GM18907 (cell line): ENCODE measurements around the gene ARG2.
A peak's percentile ranks its signal among the peaks of the same experiment; 100 is the strongest.

ENCODE experiments used
- ATAC-seq: cut with Tn5 transposase; IDR thresholded peaks from one replicate; pipeline ENCODE4 v1.9.1; 2021; ENCODE audit warnings: mild to moderate bottlenecking, moderate library complexity; ENCODE audit not compliant: unreplicated experiment

Gene ARG2

DNA sequence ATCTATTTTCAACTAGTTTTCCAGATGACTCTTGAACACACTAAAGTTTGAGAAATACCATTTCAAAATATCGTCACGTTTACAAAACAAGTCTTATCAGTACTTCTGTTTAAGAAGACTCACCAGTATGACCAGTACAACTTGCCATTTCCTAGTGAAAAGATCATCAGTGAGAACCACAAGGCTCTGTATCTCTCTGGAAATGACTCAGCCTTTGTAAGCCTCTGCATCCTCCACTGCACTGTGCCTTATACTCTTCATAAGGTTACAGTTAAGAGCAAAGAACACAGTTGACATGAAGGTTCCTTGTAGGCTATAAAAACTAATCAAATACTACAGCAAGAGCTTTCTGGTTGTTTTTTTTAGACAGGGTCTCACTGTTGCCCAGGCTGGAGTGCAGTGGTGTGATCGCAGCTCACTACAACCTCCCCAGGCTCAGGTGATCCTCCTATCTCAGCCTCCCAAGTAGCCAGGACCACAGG is 60.4 kb downstream of the ARG2 start:
- ATAC-seq = peak; percentile 93

DNA sequence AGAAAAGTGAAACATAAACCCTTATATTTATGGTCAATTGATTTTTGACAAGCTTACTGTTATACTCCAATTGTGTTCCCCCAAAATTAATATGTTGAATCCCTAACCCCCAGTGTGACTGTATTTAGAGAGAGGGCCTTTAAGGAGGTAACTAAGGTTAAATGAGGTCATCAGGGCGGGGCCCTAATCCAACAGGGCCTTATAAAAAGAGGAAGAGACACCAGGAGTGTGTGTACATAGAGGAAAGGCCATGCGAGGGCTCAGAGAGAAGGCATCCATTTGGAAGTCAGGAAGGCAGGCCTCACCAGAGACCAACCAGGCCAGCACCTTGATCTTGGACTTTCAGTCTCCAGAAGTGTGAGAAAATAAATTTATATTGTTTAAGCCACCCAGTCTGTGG is 61.2 kb downstream of the ARG2 start:
- ATAC-seq = no peak

- no peak for ATAC-seq
Measured at GRCh38 chr14:67683842-67684241, 64.1 kb downstream of the ARG2 start.

DNA sequence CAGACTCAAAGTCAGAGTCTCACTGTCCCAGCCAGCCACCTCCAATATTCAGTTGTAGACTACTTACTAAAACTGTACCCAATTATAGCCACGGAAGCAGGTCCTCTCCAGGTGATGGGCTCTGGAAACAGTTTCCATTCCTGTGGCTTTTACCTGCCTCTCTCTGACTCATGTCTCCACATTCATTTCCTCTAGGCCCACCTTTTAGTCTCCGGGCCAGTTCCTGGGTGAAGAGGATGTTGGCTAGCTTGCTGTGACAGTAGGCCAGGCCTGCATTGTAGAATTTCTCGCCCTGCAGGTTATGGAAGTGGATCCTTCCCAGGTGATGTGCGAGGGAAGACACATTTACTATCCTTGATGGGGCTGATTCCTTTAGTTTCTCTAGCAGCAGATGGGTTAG is 70.3 kb downstream of the ARG2 start:
- ATAC-seq = no peak

GRCh38 chr14:67694791-67695393 is 75.2 kb downstream of the ARG2 start:
- ATAC-seq = peak; percentile 85

- ATAC-seq = peak; percentile 89
Measured at GRCh38 chr14:67695394-67695949, 75.8 kb downstream of the ARG2 start, which contains the start of gene RDH11. TSS of gene RDH11 (minus strand) at chr14:67695764. CDS start at chr14:67695703, 61 bp downstream.

DNA sequence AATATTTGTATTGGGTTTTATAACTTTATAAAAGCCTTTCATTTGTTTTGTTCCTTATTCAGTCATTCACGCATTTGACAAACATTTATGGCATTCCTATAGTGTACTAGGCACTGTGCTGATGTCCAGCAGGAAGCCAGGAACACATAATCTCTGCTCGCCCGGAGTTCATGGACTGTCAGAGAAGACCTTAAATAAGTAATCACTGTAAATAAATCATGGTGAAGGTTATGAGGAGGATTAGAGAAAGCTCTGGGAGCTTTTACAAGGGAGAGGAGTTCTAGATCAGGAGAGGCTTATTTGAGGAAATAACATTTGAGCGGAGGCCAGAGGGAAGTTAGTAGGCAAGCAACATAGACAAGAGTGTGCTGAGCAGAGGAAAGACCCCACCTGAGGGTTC is 77.3 kb downstream of the ARG2 start:
- ATAC-seq = no peak

DNA sequence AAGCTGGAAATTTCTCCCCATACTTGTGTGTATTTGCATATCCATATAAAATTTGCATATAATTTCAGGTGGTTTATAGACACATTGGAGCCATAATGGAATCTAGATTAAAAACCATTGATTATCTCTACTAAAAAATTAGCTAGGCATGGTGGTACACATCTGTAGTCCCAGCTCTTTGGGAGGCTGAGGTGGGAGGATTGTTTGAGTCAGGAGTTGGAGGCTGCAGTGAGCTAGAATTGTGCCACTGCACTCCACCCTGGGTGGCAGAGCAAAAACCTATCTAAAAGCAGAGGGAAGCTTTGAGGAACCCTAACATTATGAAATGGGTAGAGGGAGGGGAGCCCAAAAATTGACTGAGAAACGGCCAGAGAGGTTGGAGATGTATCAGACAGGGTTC is 78.5 kb downstream of the ARG2 start:
- ATAC-seq = no peak
